GM23248 (cell line): ENCODE measurements around the gene HOXC11. TPM values are rescaled to one million over a fixed set of nuclear protein-coding genes. Genes with fewer than 3 reads are reported as not detected.

Source experiments
- DNase-seq: peaks from one replicate; pipeline ENCODE4 v3.0.0-alpha.2; 2015
- H2AFZ ChIP-seq: fragments of 200-600 bp; sonication (generic); 2 replicates; pipeline ENCODE4 v1.6.1; 2016; ENCODE audit warnings: antibody characterized with exemption
- H3F3A ChIP-seq: fragments of 200-600 bp; sonication (generic); 2 replicates; pipeline ENCODE4 v1.6.1; 2016; ENCODE audit warnings: mild to moderate bottlenecking, antibody characterized with exemption, mixed run types; ENCODE audit not compliant: insufficient read depth
- H3K27ac ChIP-seq: fragments of 200-600 bp; sonication (generic); 2 replicates; pipeline ENCODE4 v1.5.1; 2016; ENCODE audit warnings: mild to moderate bottlenecking
- H3K27me3 ChIP-seq: fragments of 200-600 bp; sonication (generic); replicated peaks from 2 replicates; pipeline ENCODE4 v1.6.1; 2016; ENCODE audit warnings: mild to moderate bottlenecking; ENCODE audit not compliant: insufficient read depth
- H3K36me3 ChIP-seq: fragments of 200-600 bp; sonication (generic); 2 replicates; pipeline ENCODE4 v1.6.1; 2016; ENCODE audit warnings: low read depth, mild to moderate bottlenecking
- H3K4me1 ChIP-seq: fragments of 200-600 bp; sonication (generic); 2 replicates; pipeline ENCODE4 v1.6.1; 2016; ENCODE audit warnings: mild to moderate bottlenecking; ENCODE audit not compliant: insufficient read depth
- H3K4me2 ChIP-seq: fragments of 200-600 bp; sonication (generic); one replicate; pipeline ENCODE4 v1.6.1; 2016; ENCODE audit warnings: mild to moderate bottlenecking; ENCODE audit not compliant: unreplicated experiment
- H3K4me3 ChIP-seq: fragments of 200-600 bp; sonication (generic); 2 replicates; pipeline ENCODE4 v1.5.1; 2016; ENCODE audit warnings: mild to moderate bottlenecking
- H3K79me2 ChIP-seq: fragments of 200-600 bp; sonication (generic); 2 replicates; pipeline ENCODE4 v1.6.1; 2016; ENCODE audit warnings: mild to moderate bottlenecking; ENCODE audit not compliant: insufficient read depth
- H3K9ac ChIP-seq: fragments of 200-600 bp; sonication (generic); 2 replicates; pipeline ENCODE4 v1.6.1; 2016; ENCODE audit warnings: mild to moderate bottlenecking
- H3K9me2 ChIP-seq: fragments of 200-600 bp; sonication (generic); 2 replicates; pipeline ENCODE4 v1.6.1; 2016; ENCODE audit warnings: mixed run types, mild to moderate bottlenecking, moderate library complexity; ENCODE audit not compliant: insufficient read depth
- H3K9me3 ChIP-seq: fragments of 200-600 bp; sonication (generic); one replicate; pipeline ENCODE4 v1.6.1; 2017; ENCODE audit warnings: low read depth
- H4K20me1 ChIP-seq: fragments of 200-600 bp; sonication (generic); 2 replicates; pipeline ENCODE4 v1.6.0; 2016; ENCODE audit not compliant: insufficient read depth
- EZH2 ChIP-seq: fragments of 200-600 bp; sonication (generic); IDR thresholded peaks from 2 replicates; pipeline ENCODE4 v1.6.1; 2018; ENCODE audit warnings: antibody characterized with exemption, mild to moderate bottlenecking; ENCODE audit not compliant: insufficient read depth, poor library complexity, severe bottlenecking
- EZH2phosphoT487 ChIP-seq: fragments of 200-600 bp; sonication (generic); IDR thresholded peaks from 2 replicates; pipeline ENCODE4 v1.6.1; 2018; ENCODE audit warnings: antibody characterized with exemption, moderate library complexity, mild to moderate bottlenecking, low read depth; ENCODE audit not compliant: insufficient read depth
- WGBS, 2 experiments: methylation state at CpG; one replicate each; pipeline ENCODE4 v1.1.6; 2015 to 2017; ENCODE audit warnings: low lambda C conversion rate in 2 of 2, low coverage in 1 of 2; ENCODE audit errors: missing lambda C conversion rate in 2 of 2; 5-methylcytosine and 5-hydroxymethylcytosine counted together
- in situ Hi-C: fragments of 300-500 bp; cut with MboI; formaldehyde crosslinking; loops from 2 replicates; pipeline ENCODE4 v1.15.0; 2020
- polyA plus RNA-seq: library from polyadenylated mRNA; unstranded; fragments of >200 nt; fragmentation: Nextera tagmentation; extraction: Ambion mirVana; gene quantifications from 2 replicates; pipeline ENCODE4 v1.2.1, GENCODE V29; 2016
- total RNA-seq: library from RNA; depleted of rRNA; stranded (reverse); fragments of >200 nt; shearing (Covaris generic); gene quantifications from 2 replicates; pipeline ENCODE4 v1.2.3, GENCODE V29; 2014

The HOXC11 gene
- total and polyA plus RNA-seq, 2 experiments from 2014 or later: not detected

- Histone ChIP-seq H3K4me1 (no peaks in the 10 kb centered on the region), H3K9me3 (no peaks in the 10 kb centered on the region), H4K20me1 (no peaks in the 10 kb centered on the region), H3K79me2 (no peaks in the 10 kb centered on the region), H3K27ac (no peak overlapping the region), H3K9ac (no peak overlapping the region), H3K4me2 (no peak overlapping the region), H3K4me3 (no peak overlapping the region), H3K9me2 (no peaks in the 10 kb centered on the region), H3K36me3 (no peaks in the 10 kb centered on the region), H2AFZ (no peak overlapping the region), H3F3A (no peaks in the 10 kb centered on the region), H3K27me3 (peaks cover 100% of the 10 kb centered on the region)
- no peak for DNase-seq
- WGBS, 2 experiments: 8 to 11% methylated on average over 25 of the region's 25 CpGs
- no peak; the same call in 1 of the 2 replicates for TF ChIP-seq EZH2phosphoT487
- no peak for TF ChIP-seq EZH2
- in situ Hi-C loops: no loop called here
Measured at GRCh38 chr12:53956251-53956887, 16.6 kb upstream of the HOXC11 start.

GRCh38 chr12:53956914-53957536, 15.9 kb upstream of the HOXC11 start:
- no peak overlapping the region for H2AFZ ChIP-seq
- TF ChIP-seq EZH2: peak; percentile 21
- no peak for TF ChIP-seq EZH2phosphoT487
- in situ Hi-C loops: no loop called here
- H3K9ac ChIP-seq: no peak overlapping the region
- H3K4me2 ChIP-seq: no peak overlapping the region
- DNase-seq: no peak
- 3 to 10% methylated on average over 9 to 11 of the region's 11 CpGs for WGBS, 2 experiments
- no peaks in the 10 kb centered on the region for H3F3A ChIP-seq
- H3K9me2 ChIP-seq: no peaks in the 10 kb centered on the region
- H3K9me3 ChIP-seq: no peaks in the 10 kb centered on the region
- H3K27me3 ChIP-seq: peaks cover 100% of the 10 kb centered on the region
- H4K20me1 ChIP-seq: no peaks in the 10 kb centered on the region
- no peak overlapping the region for H3K27ac ChIP-seq
- H3K4me1 ChIP-seq: no peaks in the 10 kb centered on the region
- no peaks in the 10 kb centered on the region for H3K36me3 ChIP-seq
- H3K4me3 ChIP-seq: no peak overlapping the region
- H3K79me2 ChIP-seq: no peaks in the 10 kb centered on the region

- WGBS, 2 experiments: 30 to 36% methylated on average over 3 of the region's 3 CpGs
- H3K79me2 ChIP-seq: no peaks in the 10 kb centered on the region
- H3K9me3 ChIP-seq: no peaks in the 10 kb centered on the region
- in situ Hi-C loops: no loop called here
- no peak overlapping the region for H3K4me3 ChIP-seq
- H3F3A ChIP-seq: no peaks in the 10 kb centered on the region
- TF ChIP-seq EZH2 (no peak), EZH2phosphoT487 (no peak)
- H3K4me2 ChIP-seq: no peak overlapping the region
- no peak for DNase-seq
- no peaks in the 10 kb centered on the region for H3K9me2 ChIP-seq
- no peaks in the 10 kb centered on the region for H4K20me1 ChIP-seq
- H3K9ac ChIP-seq: no peak overlapping the region
- no peak overlapping the region for H3K27ac ChIP-seq
- no peak overlapping the region for H2AFZ ChIP-seq
- no peaks in the 10 kb centered on the region for H3K4me1 ChIP-seq
- H3K27me3 ChIP-seq: peaks cover 100% of the 10 kb centered on the region
- H3K36me3 ChIP-seq: no peaks in the 10 kb centered on the region
Measured at GRCh38 chr12:53958128-53958527, 14.8 kb upstream of the HOXC11 start.

GRCh38 chr12:53959314-53959713, 13.6 kb upstream of the HOXC11 start:
- no peak overlapping the region for H3K4me2 ChIP-seq
- 12 to 14% methylated on average over 4 of the region's 4 CpGs for WGBS, 2 experiments
- H3F3A ChIP-seq: no peaks in the 10 kb centered on the region
- H3K4me3 ChIP-seq: no peak overlapping the region
- H3K9me2 ChIP-seq: no peaks in the 10 kb centered on the region
- H3K9ac ChIP-seq: no peak overlapping the region
- H4K20me1 ChIP-seq: no peaks in the 10 kb centered on the region
- in situ Hi-C loops: no loop called here
- H3K27me3 ChIP-seq: peaks cover 100% of the 10 kb centered on the region
- H3K79me2 ChIP-seq: no peaks in the 10 kb centered on the region
- DNase-seq: no peak
- no peaks in the 10 kb centered on the region for H3K9me3 ChIP-seq
- no peak overlapping the region for H3K27ac ChIP-seq
- H2AFZ ChIP-seq: no peak overlapping the region
- H3K36me3 ChIP-seq: no peaks in the 10 kb centered on the region
- TF ChIP-seq EZH2phosphoT487 (no peak), EZH2 (no peak)
- H3K4me1 ChIP-seq: no peaks in the 10 kb centered on the region
